ENCODE data around the gene IGF2BP3.

DNA sequence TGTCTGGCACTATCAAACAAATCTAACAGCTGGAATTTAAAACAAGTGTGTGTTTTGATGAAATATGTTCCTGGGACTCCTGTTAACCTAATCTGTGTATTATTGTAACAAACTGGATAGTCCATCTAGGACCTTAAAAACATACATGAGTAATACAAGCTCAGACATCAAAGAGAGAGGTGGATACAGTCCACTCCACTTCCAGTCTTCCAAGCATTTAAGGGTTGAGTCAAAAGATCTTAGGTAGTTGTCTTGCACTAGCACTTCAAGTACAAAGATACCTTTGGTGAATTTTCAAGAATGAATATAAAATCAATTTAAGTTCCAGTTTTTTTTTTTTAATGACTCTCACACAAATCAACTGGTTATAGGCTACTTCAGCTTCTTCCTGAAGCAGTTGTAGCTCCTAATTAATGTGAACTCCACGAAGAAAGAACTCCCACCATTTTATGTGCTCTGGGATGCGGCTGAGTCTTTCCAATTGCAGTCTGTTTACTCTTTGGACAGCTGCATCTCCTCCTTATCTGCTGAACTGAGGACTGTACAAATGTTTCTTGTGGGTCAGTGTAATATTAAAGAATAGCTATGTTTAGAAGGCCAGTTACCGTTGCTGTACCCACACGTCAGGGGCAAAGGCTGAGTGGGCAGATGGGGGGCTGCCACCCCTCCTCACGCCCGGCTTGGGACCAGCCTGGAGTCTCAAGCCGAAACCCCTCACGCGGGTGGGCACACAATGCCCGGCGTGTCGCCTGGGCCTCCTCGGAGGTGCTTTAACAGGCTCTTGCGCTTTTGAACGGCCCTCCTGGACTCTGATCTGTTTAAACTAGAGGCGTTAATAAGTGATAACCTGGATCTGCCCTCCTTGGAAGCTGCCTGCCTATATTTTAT lies 2.9 kb upstream of the IGF2BP3 start:
- TF ChIP-seq, protein P1, sequence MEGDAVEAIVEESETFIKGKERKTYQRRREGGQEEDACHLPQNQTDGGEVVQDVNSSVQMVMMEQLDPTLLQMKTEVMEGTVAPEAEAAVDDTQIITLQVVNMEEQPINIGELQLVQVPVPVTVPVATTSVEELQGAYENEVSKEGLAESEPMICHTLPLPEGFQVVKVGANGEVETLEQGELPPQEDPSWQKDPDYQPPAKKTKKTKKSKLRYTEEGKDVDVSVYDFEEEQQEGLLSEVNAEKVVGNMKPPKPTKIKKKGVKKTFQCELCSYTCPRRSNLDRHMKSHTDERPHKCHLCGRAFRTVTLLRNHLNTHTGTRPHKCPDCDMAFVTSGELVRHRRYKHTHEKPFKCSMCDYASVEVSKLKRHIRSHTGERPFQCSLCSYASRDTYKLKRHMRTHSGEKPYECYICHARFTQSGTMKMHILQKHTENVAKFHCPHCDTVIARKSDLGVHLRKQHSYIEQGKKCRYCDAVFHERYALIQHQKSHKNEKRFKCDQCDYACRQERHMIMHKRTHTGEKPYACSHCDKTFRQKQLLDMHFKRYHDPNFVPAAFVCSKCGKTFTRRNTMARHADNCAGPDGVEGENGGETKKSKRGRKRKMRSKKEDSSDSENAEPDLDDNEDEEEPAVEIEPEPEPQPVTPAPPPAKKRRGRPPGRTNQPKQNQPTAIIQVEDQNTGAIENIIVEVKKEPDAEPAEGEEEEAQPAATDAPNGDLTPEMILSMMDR (optimal IDR thresholded peaks at IDR 0.05 in 1 of 3, IDR thresholded peaks at IDR 0.05 in 1 of 3, conservative IDR thresholded peaks at IDR 0.05 in 1 of 3; ENCODE audit: extremely low read depth in 1 of 3, insufficient read depth in 2 of 3, low read length in 3 of 3) = no peak
- TF ChIP-seq EZH2 (IDR thresholded peaks at IDR 0.05; ENCODE audit: low read length) = peak; percentile 43

All from keratinocyte (primary cell).